ENCODE results near the gene RNASE8.

The RNASE8 gene

DNA sequence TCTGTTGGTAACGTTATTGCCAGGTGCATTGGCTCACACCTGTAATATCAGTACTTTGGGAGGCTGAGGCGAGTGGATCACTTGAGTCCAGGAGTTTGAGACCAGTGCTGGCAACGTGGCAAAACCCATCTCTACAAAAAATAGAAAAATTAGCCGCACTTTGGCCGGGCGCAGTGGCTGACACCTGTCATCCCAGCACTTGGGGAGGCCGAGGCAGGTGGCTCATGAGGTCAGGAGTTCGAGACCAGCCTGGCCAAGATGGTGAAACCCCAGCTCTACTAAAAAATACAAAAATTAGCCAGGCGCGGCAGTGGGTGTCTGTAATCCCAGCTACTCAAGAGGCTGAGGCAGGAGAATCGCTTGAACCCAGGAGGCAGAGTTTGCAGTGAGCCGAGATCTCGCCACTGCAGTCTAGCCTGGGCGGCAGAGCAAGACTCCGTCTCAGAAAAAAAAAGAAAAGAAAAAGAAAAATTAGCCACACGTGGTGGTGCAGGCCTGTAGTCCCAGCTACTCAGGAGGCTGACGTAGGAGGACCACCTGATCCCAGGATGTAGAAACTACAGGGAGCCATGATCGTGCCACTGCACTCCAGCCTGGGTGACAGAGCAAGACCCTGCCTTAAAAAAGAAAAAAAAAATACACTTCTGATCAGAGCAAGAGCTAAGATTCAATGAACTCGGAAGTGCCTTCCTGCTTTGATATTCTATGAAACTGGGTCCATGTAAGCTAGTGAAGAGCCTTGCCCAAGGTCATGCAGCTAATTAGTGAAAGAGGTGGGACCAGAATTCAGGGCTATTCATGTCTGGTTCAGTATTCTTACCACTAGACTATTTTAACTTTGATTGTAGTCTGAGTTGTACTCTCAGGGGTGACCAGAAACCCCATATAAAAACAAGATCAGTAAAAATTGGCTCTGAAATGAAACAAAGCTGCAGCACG lies 4.2 kb upstream of the RNASE8 start:
- no peak for DNase-seq (ENCODE audit: low read depth in 2 of 2)

DNA sequence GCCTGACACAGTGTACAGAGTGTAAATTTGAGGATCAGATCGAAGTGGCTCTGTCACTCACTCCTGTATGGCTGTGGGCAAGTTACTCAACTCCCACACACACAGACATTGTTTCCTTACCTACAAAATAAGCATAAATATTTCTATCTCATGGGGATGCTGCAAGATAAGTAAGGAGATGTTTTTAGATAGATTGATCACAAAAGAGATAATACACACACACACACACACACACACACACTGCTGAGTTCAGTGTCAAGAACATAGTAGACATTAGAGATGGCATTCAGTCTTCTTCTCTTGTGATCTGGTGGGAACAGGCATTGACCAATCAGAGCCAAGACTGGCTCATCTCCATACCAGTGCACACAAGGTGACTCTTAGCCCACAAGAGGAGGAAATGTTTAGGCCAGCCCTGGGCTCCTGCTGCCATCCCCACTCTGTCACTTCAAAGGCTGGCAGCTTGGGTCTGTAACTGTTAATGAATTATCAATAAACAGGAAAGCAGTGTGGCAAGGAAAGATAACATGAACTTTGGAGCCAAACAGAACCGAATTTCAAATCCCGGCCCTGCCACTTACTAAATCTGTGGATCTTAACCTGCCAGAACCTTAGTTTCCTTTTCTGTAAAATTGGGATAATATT lies 3.4 kb upstream of the RNASE8 start:
- DNase-seq (ENCODE audit: low read depth in 2 of 2): no peak

GRCh38 chr14:21054768-21055145 lies 2.9 kb upstream of the RNASE8 start:
- DNase-seq (ENCODE audit: low read depth in 2 of 2): no peak

DNA sequence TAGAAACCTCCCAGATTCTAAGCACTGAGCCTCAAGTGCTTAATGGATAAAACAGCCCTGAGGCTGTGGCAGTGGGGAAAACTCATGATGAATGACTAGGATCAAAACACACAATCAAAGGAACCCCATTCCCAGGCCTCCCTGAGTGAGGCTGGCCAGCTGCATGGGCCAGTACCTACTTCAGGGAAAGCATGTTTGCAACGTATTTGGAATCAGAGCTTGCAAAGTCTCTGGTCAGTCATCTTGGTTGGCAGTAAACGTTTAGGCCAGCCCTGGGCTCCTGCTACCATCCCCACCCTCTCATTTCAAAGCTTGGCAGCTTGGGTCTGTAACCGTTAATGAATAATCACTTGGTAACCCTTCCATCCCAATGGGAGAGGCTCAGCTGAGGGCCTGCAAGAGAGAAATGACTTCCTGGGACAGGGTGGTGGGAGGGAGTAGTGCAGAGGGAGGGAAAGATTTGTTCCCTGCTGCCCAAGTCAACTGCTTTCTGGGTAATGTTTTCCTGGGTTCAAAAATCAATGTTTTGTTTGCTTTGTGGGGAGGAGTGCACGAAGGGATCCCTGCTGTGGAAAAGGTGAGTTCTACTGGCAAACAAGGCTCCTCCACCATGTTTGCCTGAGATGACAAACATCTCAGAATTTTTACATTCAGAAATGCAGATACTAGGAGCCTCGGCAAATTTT lies 2.0 kb upstream of the RNASE8 start:
- DNase-seq (ENCODE audit: low read depth in 2 of 2): no peak

DNA sequence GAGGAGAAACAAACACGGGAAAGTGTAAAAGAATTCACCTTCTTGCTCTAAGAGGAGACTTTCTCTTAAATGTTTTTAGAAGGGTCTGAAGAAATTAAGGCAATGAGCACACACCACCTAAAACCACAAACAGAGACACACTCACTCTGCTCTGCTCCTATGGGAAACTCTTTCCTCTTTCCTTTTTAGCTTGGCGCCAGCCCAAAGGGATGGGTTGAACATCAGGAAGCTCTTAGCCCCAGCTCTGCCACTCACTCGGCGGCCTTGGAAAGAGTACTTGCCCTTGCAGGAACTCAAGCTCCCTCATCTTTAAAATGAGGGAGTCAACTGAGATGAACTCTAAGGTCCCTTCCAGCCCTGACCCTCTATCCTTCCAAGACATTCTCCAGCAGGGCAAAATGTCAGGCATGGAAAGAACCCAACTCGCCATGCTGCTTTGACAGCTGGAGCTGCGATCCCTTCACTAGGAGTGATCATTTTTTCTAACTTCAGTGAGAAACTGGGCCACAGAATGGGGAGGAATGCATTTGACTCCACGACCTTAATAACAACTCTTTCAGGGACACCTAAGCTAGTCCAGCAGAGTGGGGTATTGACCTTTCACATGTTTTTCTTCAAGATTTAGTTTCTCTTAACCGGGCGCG lies 980 bp upstream of the RNASE8 start:
- no peak for DNase-seq (ENCODE audit: low read depth in 2 of 2)

DNA sequence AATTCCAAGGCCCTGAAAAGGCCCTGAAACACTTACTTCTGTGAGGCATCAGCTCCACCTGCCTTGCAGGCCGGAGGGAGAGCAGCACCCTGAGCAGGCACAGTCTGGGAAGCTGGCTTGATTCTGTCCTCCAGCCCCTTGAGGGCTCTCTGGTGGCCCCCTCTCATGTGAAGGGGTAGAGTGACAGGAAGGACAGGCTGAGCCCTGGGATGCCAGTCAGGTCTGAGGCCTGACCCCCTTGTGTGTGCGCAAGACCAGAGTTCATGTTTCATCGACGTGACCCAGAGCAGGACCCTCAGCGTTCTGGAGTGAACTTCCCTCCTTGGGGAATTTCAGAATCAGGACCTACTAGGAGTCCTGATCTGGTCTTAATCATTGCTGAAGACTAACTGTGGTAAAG lies 1.3 kb downstream of the RNASE8 start:
- no peak for DNase-seq (ENCODE audit: low read depth in 2 of 2)

- no peak for DNase-seq (ENCODE audit: low read depth in 2 of 2)
Measured at GRCh38 chr14:21059842-21060613, 2.4 kb downstream of the RNASE8 start.

DNA sequence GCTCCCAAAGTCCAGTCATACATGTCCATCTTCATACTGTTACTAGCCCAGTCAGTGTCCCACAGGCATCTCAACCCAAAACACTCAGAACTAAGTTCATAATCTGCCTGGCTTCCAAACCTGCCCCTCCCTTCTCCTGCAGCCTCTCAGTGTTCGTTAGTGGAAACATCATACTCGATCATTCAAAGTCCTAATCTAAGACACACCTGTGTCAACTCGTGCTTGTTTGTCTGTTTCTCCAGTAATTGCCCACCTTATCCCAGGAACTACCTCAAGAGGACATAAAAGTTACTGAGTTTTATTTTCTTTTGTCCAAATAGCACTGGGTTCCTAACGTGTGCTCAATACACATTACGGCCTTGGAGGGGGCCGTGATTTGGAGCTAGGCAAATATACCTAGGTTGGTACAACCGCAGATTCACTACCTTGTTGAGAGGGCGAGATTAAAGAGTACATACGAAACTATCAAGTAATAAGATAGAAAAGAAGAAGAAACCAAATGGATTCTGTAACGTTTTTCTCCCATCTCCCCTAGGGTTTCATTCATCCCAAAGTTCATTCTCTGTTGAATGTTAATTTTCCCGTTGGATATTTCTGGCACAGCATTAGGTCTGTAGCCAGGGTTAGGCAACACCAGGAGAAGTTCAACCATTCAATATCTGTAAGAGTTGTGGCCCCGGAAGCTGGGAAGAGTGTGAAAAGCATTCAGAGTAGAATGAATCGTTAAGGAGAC lies 3.2 kb downstream of the RNASE8 start:
- DNase-seq (ENCODE audit: low read depth in 2 of 2): no peak

GRCh38 chr14:21061347-21061668 lies 3.7 kb downstream of the RNASE8 start:
- no peak for DNase-seq (ENCODE audit: low read depth in 2 of 2)

DNA sequence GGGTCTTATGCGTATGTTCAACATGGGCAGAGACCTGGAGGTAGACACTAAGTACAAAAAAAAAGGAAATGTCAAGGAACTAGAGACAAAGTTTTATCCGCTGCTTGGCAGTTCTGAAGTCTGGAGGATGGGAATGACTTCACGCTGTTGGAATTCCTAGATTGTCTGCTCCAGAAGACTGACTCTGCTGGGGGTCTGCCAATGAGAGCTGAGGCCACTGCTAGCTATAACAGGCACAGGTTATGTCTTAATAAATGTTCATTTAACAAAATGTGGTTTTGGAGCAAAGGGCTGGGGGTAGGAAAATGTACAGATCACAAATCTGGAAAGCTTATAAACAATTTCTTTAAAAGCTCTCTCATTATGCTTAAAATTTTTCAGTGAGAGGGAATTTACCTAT lies 5.9 kb downstream of the RNASE8 start:
- DNase-seq (ENCODE audit: low read depth in 2 of 2): no peak

- no peak for DNase-seq (ENCODE audit: low read depth in 2 of 2)
Measured at GRCh38 chr14:21066882-21067502, 9.4 kb downstream of the RNASE8 start.

GRCh38 chr14:21068521-21069387 lies 11.1 kb downstream of the RNASE8 start:
- peak; percentile 36 to 43 for DNase-seq (ENCODE audit: low read depth in 2 of 2)

DNA sequence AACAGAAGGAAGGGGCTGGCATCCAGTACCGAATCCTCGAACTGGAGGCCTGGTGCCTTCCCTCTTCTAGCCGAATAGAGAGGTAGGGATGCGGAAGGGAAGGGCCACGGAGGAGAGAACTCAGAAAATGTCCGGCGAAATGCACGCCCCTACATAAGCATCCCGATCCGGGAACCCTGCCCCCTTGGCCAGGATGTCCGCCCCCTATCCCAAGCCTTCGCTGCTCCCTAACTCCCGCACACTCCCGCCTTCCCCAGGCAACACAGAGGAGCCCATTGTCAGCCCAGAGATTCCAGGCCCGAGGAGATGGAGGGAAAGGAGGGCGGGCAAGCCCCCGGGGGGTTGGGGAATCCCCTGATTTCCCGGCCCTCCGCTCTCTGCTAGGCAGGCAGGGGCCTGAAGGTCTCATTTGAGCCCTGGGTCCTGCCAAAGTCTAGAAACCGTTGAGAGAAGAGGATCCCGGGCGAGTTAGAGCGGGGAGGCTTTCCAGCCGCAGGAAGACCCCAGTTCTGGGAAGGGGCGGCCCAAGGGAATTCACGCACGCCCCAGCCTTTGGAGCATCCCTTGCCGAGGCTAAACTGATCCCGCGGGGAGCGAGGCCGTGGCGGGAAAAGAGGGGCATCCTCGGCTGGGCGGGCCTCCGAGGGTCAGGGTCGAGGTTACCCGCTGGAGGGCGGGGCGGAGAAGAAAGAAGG lies 11.9 kb downstream of the RNASE8 start:
- DNase-seq (ENCODE audit: low read depth in 2 of 2): no peak

DNA sequence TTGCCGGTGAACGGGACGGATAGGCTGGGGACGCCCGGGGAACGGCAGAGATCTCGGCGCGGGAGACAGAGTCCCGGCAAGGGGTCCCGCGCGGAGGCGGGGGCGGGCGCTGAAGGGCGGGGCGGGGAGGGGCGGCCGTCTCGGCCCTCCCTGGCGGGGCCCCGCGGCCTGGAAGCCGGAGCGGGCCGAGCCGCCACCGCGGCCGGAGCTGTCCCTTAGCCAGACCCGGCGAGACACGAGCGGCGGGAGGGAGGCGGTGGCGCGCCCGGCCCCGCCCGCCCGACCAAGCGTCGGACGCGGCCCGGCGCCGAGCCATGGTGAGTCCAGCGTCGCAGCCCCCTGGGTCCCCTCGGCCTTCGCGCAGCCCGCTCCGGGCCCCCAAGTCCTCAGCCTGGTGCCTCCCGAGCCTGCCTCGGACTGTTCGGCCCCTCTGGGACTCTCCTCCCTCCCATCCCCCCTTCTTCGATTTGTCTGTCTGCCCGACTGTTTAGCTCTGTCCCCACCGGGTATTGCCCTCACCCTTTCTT lies 12.5 kb downstream of the RNASE8 start, which contains the start of gene ARHGEF40:
Gene ARHGEF40 (plus strand): TSS at position 222 of the 527 bp plus-strand sequence. CDS start 93 bp downstream, at position 315.
- no peak for DNase-seq (ENCODE audit: low read depth in 2 of 2)

DNA sequence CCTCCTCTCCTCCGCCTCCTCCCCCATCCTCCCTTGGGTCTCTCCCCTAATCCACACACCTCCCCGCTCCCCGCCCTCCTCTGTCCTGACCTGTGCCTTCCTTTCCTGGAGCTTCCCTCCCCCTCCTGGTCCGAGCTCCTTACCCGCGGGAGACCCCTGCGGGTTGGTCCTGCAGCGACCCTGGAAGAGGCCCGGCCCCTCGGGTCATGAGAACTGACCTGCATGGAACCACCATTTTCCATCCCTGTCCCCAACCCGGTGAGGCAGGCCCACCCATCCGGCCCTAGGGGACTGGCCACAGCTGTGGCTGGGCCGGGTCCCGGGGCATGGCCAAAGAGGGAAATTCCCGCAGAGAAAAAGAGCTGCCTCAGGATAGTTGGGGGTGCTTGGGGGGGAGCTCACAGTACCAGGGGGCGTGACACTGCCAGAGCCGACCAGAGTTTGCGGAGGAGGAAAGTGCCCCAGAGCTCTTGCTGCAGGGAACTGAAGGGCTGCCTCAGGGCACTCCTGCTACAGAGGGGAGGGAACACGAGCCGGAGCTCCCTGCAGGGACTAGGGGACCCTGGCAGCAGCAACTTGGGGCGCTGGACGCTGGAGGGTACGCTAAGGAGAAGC lies 13.1 kb downstream of the RNASE8 start:
- no peak for DNase-seq (ENCODE audit: low read depth in 2 of 2)

DNA sequence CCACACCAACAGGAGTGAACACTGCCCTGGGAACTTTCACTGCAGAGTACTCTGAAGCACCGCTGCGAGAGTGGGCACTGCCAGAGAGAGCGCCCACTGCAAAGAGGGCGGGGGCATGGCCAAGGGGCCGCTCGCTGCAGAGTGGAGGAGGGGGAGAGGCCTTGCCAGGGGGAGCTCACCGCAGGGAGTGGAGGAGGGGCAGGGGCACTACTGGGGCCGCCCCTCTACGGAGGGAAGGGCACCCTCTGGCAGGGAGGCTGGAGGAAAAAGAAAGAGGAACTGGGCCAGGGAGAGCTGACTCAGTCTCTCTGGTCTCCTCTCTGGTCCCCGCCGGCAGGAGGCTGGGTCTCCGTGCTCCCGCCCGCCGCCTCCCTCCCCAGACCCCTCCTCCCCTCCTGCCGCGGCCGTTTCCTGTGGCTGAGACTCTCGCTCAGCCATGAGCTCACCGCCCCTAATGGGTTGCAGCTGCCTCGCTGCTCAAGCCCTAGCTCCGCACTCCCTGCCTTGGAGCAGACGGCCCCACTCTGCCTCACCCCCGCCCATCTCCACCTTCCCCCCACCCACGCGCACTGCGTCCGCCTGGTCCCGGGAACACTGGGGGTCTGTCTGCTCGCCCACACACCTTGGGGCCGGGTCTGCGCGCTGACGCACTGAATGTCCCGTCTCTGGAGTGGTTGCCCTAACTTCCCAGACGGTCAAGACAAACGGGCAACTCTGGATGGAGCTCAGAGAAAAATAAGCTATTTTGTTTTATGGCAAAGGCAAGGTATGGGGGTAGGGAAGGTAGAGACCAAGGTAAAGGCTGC lies 13.8 kb downstream of the RNASE8 start:
- peak in 1 of 2 donors; percentile 40 for DNase-seq (ENCODE audit: low read depth in 2 of 2)

GRCh38 chr14:21072031-21072473 lies 14.4 kb downstream of the RNASE8 start:
- no peak for DNase-seq (ENCODE audit: low read depth in 2 of 2)

Data from stimulated activated CD8-positive, alpha-beta memory T cell treated with anti-CD3 and anti-CD28 coated beads, Interleukin-7, amount 100 ng/mL, for 4 hours (primary cell).